Ectodermal cell (in vitro differentiated cells): ENCODE data around the gene PCCA.

Experiments used
- H3K27ac ChIP-seq: 2 replicates; pipeline ENCODE4 v1.7.0; 2013; ENCODE audit warnings: mild to moderate bottlenecking, low read depth, low read length; ENCODE audit not compliant: insufficient read depth, poor library complexity, severe bottlenecking
- H3K27me3 ChIP-seq: 2 replicates; pipeline ENCODE4 v1.7.0; 2013; ENCODE audit warnings: mild to moderate bottlenecking, low read length; ENCODE audit not compliant: insufficient read depth, control insufficient read depth, poor library complexity, severe bottlenecking
- H3K36me3 ChIP-seq: one replicate; pipeline ENCODE4 v1.7.0; 2013; ENCODE audit warnings: low read length; ENCODE audit not compliant: control insufficient read depth, insufficient read depth
- H3K4me1 ChIP-seq: one replicate; pipeline ENCODE4 v1.7.0; 2013; ENCODE audit warnings: low read length; ENCODE audit not compliant: control insufficient read depth, insufficient read depth
- H3K4me3 ChIP-seq: 2 replicates; pipeline ENCODE4 v1.7.0; 2013; ENCODE audit warnings: low read depth, low read length, control low read depth; ENCODE audit not compliant: insufficient read depth
- H3K9me3 ChIP-seq: 2 replicates; pipeline ENCODE4 v1.7.0; 2013; ENCODE audit warnings: mild to moderate bottlenecking, low read length, moderate library complexity; ENCODE audit not compliant: control insufficient read depth
- WGBS, 2 experiments: methylation state at CpG; one replicate each; pipeline ENCODE4 v1.1.7; 2013; ENCODE audit warnings: missing lambda C conversion rate in 2 of 2; 5-methylcytosine and 5-hydroxymethylcytosine counted together

The PCCA gene

GRCh38 chr13:100503622-100504021 is 414.7 kb downstream of the PCCA start:
- no peaks in the 10 kb centered on the region for H3K27me3 ChIP-seq
- H3K4me3 ChIP-seq, result no peak overlapping the region
- no peak overlapping the region for H3K27ac ChIP-seq
- no peaks in the 10 kb centered on the region for H3K36me3 ChIP-seq
- H3K9me3 ChIP-seq, result no peaks in the 10 kb centered on the region
- WGBS, 2 experiments, result 96 to 97% methylated on average over 3 of the region's 3 CpGs
- no peaks in the 10 kb centered on the region for H3K4me1 ChIP-seq

- WGBS, 2 experiments, result 84 to 91% methylated on average over 15 of the region's 15 CpGs
- H3K36me3 ChIP-seq, result no peaks in the 10 kb centered on the region
- no peaks in the 10 kb centered on the region for H3K27me3 ChIP-seq
- H3K4me1 ChIP-seq, result peaks cover 9% of the 10 kb centered on the region
- no peak overlapping the region for H3K4me3 ChIP-seq
- H3K9me3 ChIP-seq, result no peaks in the 10 kb centered on the region
- H3K27ac ChIP-seq, result no peak overlapping the region
Observed at GRCh38 chr13:100506154-100506553, 417.3 kb downstream of the PCCA start.

- 88 to 95% methylated on average over 2 to 8 of the region's 9 CpGs for WGBS, 2 experiments
- H3K27ac ChIP-seq, result no peak overlapping the region
- H3K27me3 ChIP-seq, result no peaks in the 10 kb centered on the region
- no peak overlapping the region for H3K4me3 ChIP-seq
- no peaks in the 10 kb centered on the region for H3K9me3 ChIP-seq
- H3K4me1 ChIP-seq, result peaks cover 9% of the 10 kb centered on the region
- H3K36me3 ChIP-seq, result no peaks in the 10 kb centered on the region
Observed at GRCh38 chr13:100506600-100507422, 417.9 kb downstream of the PCCA start.

GRCh38 chr13:100508455-100508854 is 419.6 kb downstream of the PCCA start:
- H3K36me3 ChIP-seq, result no peaks in the 10 kb centered on the region
- H3K4me1 ChIP-seq, result peaks cover 17% of the 10 kb centered on the region
- H3K9me3 ChIP-seq, result no peaks in the 10 kb centered on the region
- WGBS, 2 experiments, result 92 to 93% methylated on average over 5 of the region's 6 CpGs
- no peak overlapping the region for H3K4me3 ChIP-seq
- H3K27me3 ChIP-seq, result no peaks in the 10 kb centered on the region
- no peak overlapping the region for H3K27ac ChIP-seq

- H3K9me3 ChIP-seq, result no peaks in the 10 kb centered on the region
- no peak overlapping the region for H3K4me3 ChIP-seq
- peaks cover 18% of the 10 kb centered on the region for H3K4me1 ChIP-seq
- no peaks in the 10 kb centered on the region for H3K36me3 ChIP-seq
- WGBS, 2 experiments, result 89 to 93% methylated on average over 8 of the region's 8 CpGs
- H3K27me3 ChIP-seq, result no peaks in the 10 kb centered on the region
- no peak overlapping the region for H3K27ac ChIP-seq
Observed at GRCh38 chr13:100508996-100509395, 420.1 kb downstream of the PCCA start.

- Histone ChIP-seq H3K4me1 (peaks cover 23% of the 10 kb centered on the region), H3K27ac (no peak overlapping the region), H3K36me3 (no peaks in the 10 kb centered on the region), H3K27me3 (no peaks in the 10 kb centered on the region), H3K9me3 (no peaks in the 10 kb centered on the region), H3K4me3 (no peak overlapping the region)
- WGBS, 2 experiments, result 43 to 50% methylated on average over 10 to 11 of the region's 11 CpGs
Observed at GRCh38 chr13:100510208-100510957, 421.5 kb downstream of the PCCA start.

- Histone ChIP-seq H3K4me1 (peaks cover 23% of the 10 kb centered on the region), H3K27me3 (no peaks in the 10 kb centered on the region), H3K27ac (no peak overlapping the region), H3K4me3 (no peak overlapping the region), H3K36me3 (no peaks in the 10 kb centered on the region), H3K9me3 (no peaks in the 10 kb centered on the region)
- 95 to 97% methylated on average over 7 of the region's 7 CpGs for WGBS, 2 experiments
Observed at GRCh38 chr13:100511466-100511865, 422.6 kb downstream of the PCCA start.

- H3K9me3 ChIP-seq, result no peaks in the 10 kb centered on the region
- H3K27ac ChIP-seq, result no peak overlapping the region
- H3K4me1 ChIP-seq, result peaks cover 23% of the 10 kb centered on the region
- H3K4me3 ChIP-seq, result no peak overlapping the region
- no peaks in the 10 kb centered on the region for H3K36me3 ChIP-seq
- H3K27me3 ChIP-seq, result no peaks in the 10 kb centered on the region
- WGBS, 2 experiments, result 95 to 96% methylated on average over 9 of the region's 9 CpGs
Observed at GRCh38 chr13:100512422-100512821, 423.5 kb downstream of the PCCA start.

- Histone ChIP-seq H3K27ac (no peak overlapping the region), H3K4me1 (peaks cover 23% of the 10 kb centered on the region), H3K4me3 (no peak overlapping the region), H3K36me3 (no peaks in the 10 kb centered on the region), H3K27me3 (no peaks in the 10 kb centered on the region), H3K9me3 (no peaks in the 10 kb centered on the region)
- 68 to 73% methylated on average over 3 of the region's 3 CpGs for WGBS, 2 experiments
Observed at GRCh38 chr13:100513171-100513570, 424.3 kb downstream of the PCCA start.

GRCh38 chr13:100513987-100514670 is 425.2 kb downstream of the PCCA start:
- H3K27ac ChIP-seq, result no peak overlapping the region
- no peaks in the 10 kb centered on the region for H3K9me3 ChIP-seq
- no peaks in the 10 kb centered on the region for H3K27me3 ChIP-seq
- peaks cover 23% of the 10 kb centered on the region for H3K4me1 ChIP-seq
- WGBS, 2 experiments, result 69 to 80% methylated on average over 8 of the region's 8 CpGs
- no peak overlapping the region for H3K4me3 ChIP-seq
- H3K36me3 ChIP-seq, result no peaks in the 10 kb centered on the region
